ENCODE measurements around the gene EYA4. TPM values are rescaled to one million over a fixed set of nuclear protein-coding genes. Genes with fewer than 3 reads are reported as not detected.

EYA4 gene
- total RNA-seq, 1 experiment from 2014 or later, result 10.0 TPM

GRCh38 chr6:133568970-133569889 lies 328.1 kb downstream of the EYA4 start:
- Histone ChIP-seq H3K27ac (ENCODE audit: low read length) (peak overlapping the region; percentile 95), H3K9me2 (replicated peaks; ENCODE audit: low read length) (no peaks in the 10 kb centered on the region), H3K27me3 (ENCODE audit: low read length) (no peaks in the 10 kb centered on the region), H4K20me1 (ENCODE audit: low read length) (no peaks in the 10 kb centered on the region), H3K4me2 (ENCODE audit: low read length) (peak overlapping the region; percentile 96), H2AFZ (ENCODE audit: low read length) (peak overlapping the region; percentile 62), H3K4me3 (ENCODE audit: low read length) (peak overlapping the region; percentile 74), H3K79me2 (ENCODE audit: low read length) (no peaks in the 10 kb centered on the region), H3K9ac (ENCODE audit: low read length) (peak overlapping the region; percentile 89), H3F3A (ENCODE audit: low read length, unreplicated experiment) (no peaks in the 10 kb centered on the region), H3K36me3 (ENCODE audit: low read depth, low read length) (no peaks in the 10 kb centered on the region; the same call in 1 of the 2 replicates), H3K4me1 (ENCODE audit: insufficient read depth, low read length) (peaks cover 30% of the 10 kb centered on the region), H3K9me3 (ENCODE audit: low read length) (no peaks in the 10 kb centered on the region)
- ATAC-seq (peak; percentile 93), DNase-seq (peak; percentile 90)
- TF ChIP-seq CTCF (conservative IDR thresholded peaks at IDR 0.05; ENCODE audit: low read depth, low read length) (peak; percentile 85), EZH2phosphoT487 (IDR thresholded peaks at IDR 0.05; ENCODE audit: borderline replicate concordance, low read length) (no peak)
- TSS peak; percentile 92 for BruUV-seq (replicated peaks)
- CTCF ChIA-PET, result interaction anchor here (0.5 to 1.7 kb wide), 17 partner anchors 17 to 1267 kb away, joined by 3 to 16 read pairs (median 5); no protein-coding TSS in a partner anchor
- intact Hi-C loops (cut with micrococcal nuclease), result loop anchor here (1.0 to 5.0 kb wide), 4 partner anchors 138 to 528 kb away; no protein-coding TSS in a partner anchor
- POLR2A ChIA-PET (ENCODE audit: unreplicated experiment), result interaction anchor here (0.5 to 0.7 kb wide), 2 partner anchors 396 to 474 kb away, joined by 3 to 4 read pairs; no protein-coding TSS in a partner anchor

GRCh38 chr6:133571681-133572080 lies 330.5 kb downstream of the EYA4 start:
- intact Hi-C loops (cut with micrococcal nuclease), result loop anchor here (5.0 kb wide), 1 partner anchor 51 kb away; no protein-coding TSS in a partner anchor
- CTCF ChIA-PET, result no interaction called here
- no peaks in the 10 kb centered on the region for H3K9me2 ChIP-seq (replicated peaks; ENCODE audit: low read length)
- peak overlapping the region; percentile 15; the same call in 1 of the 2 replicates for H2AFZ ChIP-seq (ENCODE audit: low read length)
- H3K9me3 ChIP-seq (ENCODE audit: low read length), result no peaks in the 10 kb centered on the region
- H3K36me3 ChIP-seq (ENCODE audit: low read depth, low read length), result no peaks in the 10 kb centered on the region; the same call in 1 of the 2 replicates
- no peak overlapping the region for H3K4me3 ChIP-seq (ENCODE audit: low read length)
- POLR2A ChIA-PET (ENCODE audit: unreplicated experiment), result no interaction called here
- BruUV-seq (replicated peaks), result no TSS peak
- DNase-seq (no peak), ATAC-seq (no peak)
- H3K4me2 ChIP-seq (ENCODE audit: low read length), result no peak overlapping the region
- no peak for TF ChIP-seq CTCF (conservative IDR thresholded peaks at IDR 0.05; ENCODE audit: low read depth, low read length)
- TF ChIP-seq EZH2phosphoT487 (IDR thresholded peaks at IDR 0.05; ENCODE audit: borderline replicate concordance, low read length), result no peak
- TF ChIP-seq EZH2 (IDR thresholded peaks at IDR 0.05; ENCODE audit: low read length, unreplicated experiment), result no peak
- H3F3A ChIP-seq (ENCODE audit: low read length, unreplicated experiment), result no peaks in the 10 kb centered on the region
- H4K20me1 ChIP-seq (ENCODE audit: low read length), result no peaks in the 10 kb centered on the region
- no peaks in the 10 kb centered on the region for H3K79me2 ChIP-seq (ENCODE audit: low read length)
- H3K9ac ChIP-seq (ENCODE audit: low read length), result no peak overlapping the region
- H3K4me1 ChIP-seq (ENCODE audit: insufficient read depth, low read length), result peaks cover 35% of the 10 kb centered on the region
- H3K27me3 ChIP-seq (ENCODE audit: low read length), result no peaks in the 10 kb centered on the region
- no peak overlapping the region for H3K27ac ChIP-seq (ENCODE audit: low read length)

All from PC-3 (cell line).